HG03039 (cell line): Measurements from ENCODE around the gene BANP.
"Not testable (repeated sequence)": the region's sequence is repeated elsewhere in the genome, so short reads cannot be mapped to it uniquely, and the experiment has no call there.

Experiments used
- ATAC-seq: cut with Tn5 transposase; IDR thresholded peaks from one replicate; pipeline ENCODE4 v1.9.1; 2021; ENCODE audit warnings: mild to moderate bottlenecking, moderate library complexity; ENCODE audit not compliant: unreplicated experiment

Gene BANP

DNA sequence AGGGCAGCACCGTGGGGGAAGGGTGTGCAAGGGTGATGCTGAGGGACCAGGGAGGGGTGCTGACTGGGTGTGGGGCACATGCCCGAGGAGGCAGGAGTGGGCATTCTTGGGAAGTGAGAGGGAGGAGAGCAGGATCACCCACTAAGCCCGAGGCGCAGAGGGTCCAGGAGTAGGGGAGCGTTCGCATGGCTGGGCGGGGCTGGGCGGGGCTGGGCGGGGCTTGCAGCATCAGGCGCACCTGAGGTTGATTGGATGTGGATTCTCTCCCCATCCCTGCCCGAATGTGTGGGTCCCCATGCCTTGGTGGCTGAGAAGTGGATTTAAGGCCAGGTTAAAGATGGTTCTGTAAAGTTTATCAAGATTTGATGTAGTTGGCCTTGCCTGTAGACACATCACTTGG, 14.2 kb downstream of the BANP start:
- ATAC-seq, result no peak

DNA sequence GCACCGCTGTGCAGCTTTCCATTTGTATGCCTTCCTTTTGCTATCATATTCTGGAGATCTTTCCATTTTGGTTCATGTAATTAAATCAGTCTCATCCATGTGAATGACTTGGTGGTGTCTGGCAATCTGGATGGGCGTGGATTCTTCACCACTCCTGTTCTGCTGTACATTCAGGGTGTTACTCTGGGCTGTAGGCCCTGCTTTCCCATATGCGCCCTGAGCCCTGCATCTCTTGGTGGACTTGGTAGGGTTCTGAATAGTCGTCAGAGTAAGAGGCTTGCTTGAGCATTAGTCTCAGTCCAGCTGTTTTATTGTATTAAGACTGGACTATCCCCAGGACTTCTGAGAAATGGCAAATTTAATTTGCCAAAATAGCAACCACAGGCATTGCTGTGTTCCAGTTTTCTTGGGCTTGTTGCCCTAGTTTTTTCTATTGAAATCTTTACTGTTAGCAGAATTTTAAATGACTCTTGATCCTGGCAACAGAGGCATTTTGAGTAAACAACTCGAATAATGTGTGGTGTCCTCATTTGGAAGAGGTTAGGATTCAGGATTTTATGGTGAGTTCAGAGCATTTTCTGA, 14.9 kb downstream of the BANP start:
- no peak for ATAC-seq

GRCh38 chr16:87966685-87967185, 15.5 kb downstream of the BANP start:
- ATAC-seq, result no peak

DNA sequence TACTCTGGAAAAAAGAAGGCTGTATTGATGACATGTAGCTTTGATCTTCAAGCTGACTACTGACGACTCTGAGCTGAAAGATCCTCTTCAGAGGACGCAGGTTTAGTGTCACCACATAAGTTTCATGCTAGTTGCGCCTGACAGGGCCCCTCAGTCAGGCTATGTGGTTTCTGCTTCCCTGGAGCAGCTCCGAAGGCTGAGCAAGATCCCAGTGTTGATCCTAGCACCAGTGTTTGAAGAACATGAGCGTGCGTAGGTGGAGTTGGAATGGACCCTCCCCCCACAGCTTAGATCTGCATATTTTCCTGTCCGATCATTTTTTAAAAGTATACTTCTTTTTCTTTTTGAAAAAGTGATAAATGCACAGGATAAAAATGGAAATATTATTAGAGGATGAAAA, 17.3 kb downstream of the BANP start:
- no peak for ATAC-seq

- ATAC-seq, result no peak
Observed at GRCh38 chr16:87970186-87970585, 19.0 kb downstream of the BANP start.

- ATAC-seq, result no peak
Observed at GRCh38 chr16:87971933-87972332, 20.7 kb downstream of the BANP start.

- ATAC-seq, result no peak
Observed at GRCh38 chr16:87973717-87974116, 22.5 kb downstream of the BANP start.

DNA sequence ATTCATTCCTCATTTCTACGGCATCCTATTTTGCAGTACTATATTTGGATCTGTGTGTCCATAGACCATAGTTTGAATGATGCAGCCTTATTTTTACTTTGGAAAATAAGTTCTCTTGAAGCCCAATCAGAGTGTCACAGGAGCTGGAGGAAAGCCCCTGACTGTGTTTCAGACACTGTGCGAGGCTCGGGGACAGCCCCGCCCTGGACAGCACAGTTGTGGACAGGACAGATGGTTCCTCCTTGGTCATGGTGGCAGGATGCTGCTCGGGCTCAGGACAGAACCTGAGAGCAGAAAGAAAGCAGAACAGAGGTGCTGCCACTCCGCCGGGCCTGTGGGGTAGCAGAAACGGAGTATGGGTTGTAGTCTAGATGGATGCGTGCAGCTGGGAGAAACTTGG, 22.9 kb downstream of the BANP start:
- ATAC-seq, result no peak

DNA sequence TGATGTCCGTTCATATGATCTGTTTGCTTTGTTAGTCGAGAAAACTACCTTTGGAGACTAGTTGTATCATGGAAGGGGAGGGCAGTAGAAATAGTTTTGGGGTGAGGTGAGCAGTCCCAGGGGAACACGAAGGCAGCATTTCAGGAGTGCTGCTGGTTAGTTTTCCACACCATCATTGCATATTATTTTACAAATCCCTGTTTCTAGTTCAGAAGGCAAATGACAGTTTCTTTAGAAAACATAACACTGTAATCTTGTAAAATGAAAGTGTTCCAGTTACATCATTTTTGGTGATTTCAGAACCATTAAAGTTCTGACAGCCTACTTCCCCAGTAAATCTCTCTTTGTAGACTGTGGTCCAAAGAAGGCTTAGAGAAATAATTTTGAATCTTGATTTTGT, 25.4 kb downstream of the BANP start:
- no peak for ATAC-seq

DNA sequence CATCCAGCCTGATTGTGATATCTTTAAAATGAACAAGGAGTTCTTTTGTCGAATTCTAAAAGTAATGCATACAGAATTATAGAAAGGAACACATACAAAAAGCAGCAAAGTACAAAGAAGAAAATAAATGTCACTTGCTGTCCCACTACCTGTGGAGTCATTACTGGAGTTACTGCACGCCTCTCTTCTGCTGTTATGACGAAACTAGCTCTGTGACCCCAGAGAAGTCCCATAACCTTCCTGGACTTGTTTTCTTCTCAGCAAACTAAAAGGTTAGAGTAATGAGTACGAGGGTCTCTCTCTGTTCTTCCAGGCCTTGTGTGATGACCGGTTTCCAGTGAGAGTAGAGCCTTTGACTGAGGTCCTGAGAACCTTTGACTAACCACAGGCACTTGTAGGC, 26.9 kb downstream of the BANP start:
- ATAC-seq, result no peak

- ATAC-seq, result no peak
Observed at GRCh38 chr16:87979352-87979751, 28.1 kb downstream of the BANP start.

GRCh38 chr16:87979911-87980630, 28.8 kb downstream of the BANP start:
- not testable (repeated sequence) for ATAC-seq

- ATAC-seq, result not testable (repeated sequence)
Observed at GRCh38 chr16:87981376-87981775, 30.1 kb downstream of the BANP start.

- no peak for ATAC-seq
Observed at GRCh38 chr16:87982581-87983041, 31.4 kb downstream of the BANP start.

GRCh38 chr16:87983072-87983736, 32.0 kb downstream of the BANP start:
- ATAC-seq, result not testable (repeated sequence)

DNA sequence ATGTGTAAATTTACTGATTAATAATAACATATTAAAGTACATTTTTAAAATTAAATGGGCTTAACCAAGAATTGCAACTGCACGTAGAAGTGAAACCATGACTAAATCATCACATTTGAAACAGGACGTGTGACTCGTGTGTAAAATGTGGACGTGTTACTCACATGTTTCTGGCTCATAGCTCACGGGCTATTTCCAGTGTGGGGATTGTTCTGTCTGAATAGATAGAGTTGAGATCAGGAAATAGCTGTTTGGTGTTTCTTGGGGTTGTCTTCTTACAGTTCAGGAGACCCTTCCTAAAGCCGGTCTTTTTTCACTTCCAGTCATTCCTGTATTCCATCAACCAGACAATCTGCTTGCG, 32.5 kb downstream of the BANP start:
- not testable (repeated sequence) for ATAC-seq

- not testable (repeated sequence) for ATAC-seq
Observed at GRCh38 chr16:87984180-87984579, 32.9 kb downstream of the BANP start.

DNA sequence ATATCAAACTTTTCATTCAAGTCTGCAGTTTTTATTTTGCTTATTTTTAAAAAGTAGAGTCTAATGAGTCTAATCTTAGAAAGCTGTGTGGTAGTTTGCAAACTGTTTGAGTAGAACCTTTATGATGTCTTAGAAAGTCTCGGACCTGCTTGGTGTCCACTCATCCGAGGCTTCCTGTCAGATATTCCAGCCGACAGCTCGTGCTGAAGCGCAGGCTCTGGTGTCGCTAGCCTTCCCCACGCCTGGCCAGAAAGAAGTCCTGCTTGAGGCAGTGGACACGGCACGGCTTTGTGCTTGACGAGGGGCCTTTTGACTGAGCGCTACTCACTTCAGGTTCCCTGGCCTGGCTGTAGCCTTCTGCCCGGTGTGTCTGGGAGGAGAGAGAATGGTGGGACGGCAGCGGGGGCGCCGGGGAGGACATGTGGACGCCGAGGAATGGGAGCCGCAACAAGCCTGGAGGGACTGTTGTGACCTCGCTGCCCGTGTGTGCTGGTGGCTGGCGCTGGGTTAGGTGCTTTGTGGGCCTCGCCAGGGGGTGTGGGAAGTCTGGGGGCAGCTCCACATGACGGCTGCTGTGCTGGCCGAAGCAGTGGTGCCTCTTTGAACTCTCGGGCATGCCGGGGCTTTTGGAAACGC, 33.5 kb downstream of the BANP start:
- ATAC-seq, result no peak

DNA sequence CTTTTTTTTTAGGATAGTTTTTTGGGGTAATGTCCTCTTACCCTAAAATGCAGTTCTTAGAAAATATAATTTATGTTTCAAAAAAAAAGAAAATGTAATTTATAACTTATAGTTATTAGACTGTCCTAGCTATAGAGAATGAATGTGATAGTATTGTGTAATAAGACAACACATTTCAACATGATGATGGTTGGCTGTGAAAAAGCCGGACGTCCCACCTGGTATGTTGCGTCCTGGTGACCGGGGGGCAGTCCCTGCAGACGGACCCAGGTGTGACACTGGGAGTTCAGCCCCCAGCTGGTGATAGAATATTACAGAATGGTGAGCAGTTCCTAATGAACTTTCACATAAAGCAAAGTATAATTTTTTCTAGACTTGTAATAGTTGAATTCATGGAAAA, 34.3 kb downstream of the BANP start:
- ATAC-seq, result not testable (repeated sequence)

DNA sequence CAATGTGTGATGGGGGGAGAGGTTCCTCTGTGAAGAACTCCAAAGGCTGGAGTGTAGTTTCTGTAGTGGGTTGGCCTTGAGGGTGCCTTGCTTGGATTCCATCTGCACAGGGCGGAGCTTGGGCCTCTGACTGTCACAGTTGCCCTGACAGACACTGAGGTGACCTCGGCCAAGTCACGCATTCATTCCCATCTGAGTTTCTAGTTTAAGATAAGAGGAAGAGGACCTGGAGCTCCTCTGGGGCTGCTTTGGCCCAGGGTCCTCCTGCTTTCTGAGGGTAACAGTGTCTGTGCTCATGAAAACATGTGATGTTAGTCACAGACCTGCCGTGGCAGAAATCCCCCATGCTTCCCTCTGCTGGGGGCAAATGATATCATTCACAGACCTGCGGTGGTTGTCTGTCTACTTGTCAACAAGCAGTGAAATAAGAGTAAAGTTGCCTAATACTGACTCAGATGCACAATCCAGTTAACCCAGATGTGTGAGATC, 35.2 kb downstream of the BANP start:
- not testable (repeated sequence) for ATAC-seq

DNA sequence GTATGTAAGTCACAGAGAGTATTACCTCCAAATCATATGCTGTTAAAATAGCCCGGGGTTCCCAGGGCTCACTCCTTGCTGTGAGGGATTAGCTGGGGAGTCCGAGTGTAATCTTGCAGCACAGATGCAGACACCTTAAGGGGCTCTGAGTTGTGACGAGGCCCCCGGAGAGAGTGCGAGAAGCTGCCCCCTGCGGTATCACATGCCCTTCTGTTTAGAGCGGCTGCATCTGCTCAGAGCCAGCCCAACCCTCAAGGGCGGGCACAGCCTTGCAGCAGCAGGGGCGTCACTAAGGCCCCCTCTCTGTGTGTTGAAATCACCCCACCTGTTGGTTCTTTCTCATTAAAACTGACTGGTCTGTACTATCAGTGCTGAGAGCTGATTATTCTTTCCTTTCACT, 37.4 kb downstream of the BANP start:
- ATAC-seq, result not testable (repeated sequence)
